CD4-positive, alpha-beta T cell treated with Interleukin-10 for 1 hour (primary cell): ENCODE results near the gene BCAP29.
A peak's percentile ranks its signal among the peaks of the same experiment; 100 is the strongest.

Experiments
- DNase-seq: peaks from one replicate; pipeline ENCODE4 v3.0.0-alpha.2; 2020

Gene BCAP29

GRCh38 chr7:107584716-107585115 is 4.7 kb downstream of the BCAP29 start:
- no peak for DNase-seq

- DNase-seq: no peak
Observed at GRCh38 chr7:107588529-107589130, 8.6 kb downstream of the BCAP29 start.

GRCh38 chr7:107591421-107591820 is 11.4 kb downstream of the BCAP29 start:
- DNase-seq: no peak

GRCh38 chr7:107592361-107593024 is 12.4 kb downstream of the BCAP29 start:
- no peak for DNase-seq

GRCh38 chr7:107593025-107593410 is 13.0 kb downstream of the BCAP29 start:
- DNase-seq: no peak

- DNase-seq: no peak
Observed at GRCh38 chr7:107594961-107595737, 15.1 kb downstream of the BCAP29 start.

GRCh38 chr7:107596881-107597581 is 17.0 kb downstream of the BCAP29 start:
- no peak for DNase-seq

GRCh38 chr7:107597582-107597916 is 17.5 kb downstream of the BCAP29 start:
- DNase-seq: no peak

GRCh38 chr7:107597953-107598352 is 17.9 kb downstream of the BCAP29 start:
- DNase-seq: no peak

GRCh38 chr7:107599262-107599661 is 19.2 kb downstream of the BCAP29 start:
- no peak for DNase-seq

- no peak for DNase-seq
Observed at GRCh38 chr7:107600816-107601215, 20.8 kb downstream of the BCAP29 start.

GRCh38 chr7:107605218-107605815 is 25.3 kb downstream of the BCAP29 start:
- no peak for DNase-seq

GRCh38 chr7:107606303-107606702 is 26.3 kb downstream of the BCAP29 start:
- DNase-seq: no peak

GRCh38 chr7:107609811-107610261 is 29.8 kb downstream of the BCAP29 start:
- no peak for DNase-seq

GRCh38 chr7:107610323-107610722 is 30.3 kb downstream of the BCAP29 start:
- no peak for DNase-seq

- no peak for DNase-seq
Observed at GRCh38 chr7:107613439-107613838, 33.4 kb downstream of the BCAP29 start.

- no peak for DNase-seq
Observed at GRCh38 chr7:107613948-107614347, 33.9 kb downstream of the BCAP29 start.

- DNase-seq: no peak
Observed at GRCh38 chr7:107614425-107614824, 34.4 kb downstream of the BCAP29 start.

GRCh38 chr7:107615910-107616680 is 36.0 kb downstream of the BCAP29 start:
- DNase-seq: no peak

GRCh38 chr7:107622429-107622828 is 42.4 kb downstream of the BCAP29 start:
- peak; percentile 3 for DNase-seq

GRCh38 chr7:107622894-107623293 is 42.8 kb downstream of the BCAP29 start:
- DNase-seq: no peak

GRCh38 chr7:107627002-107627401 is 47.0 kb downstream of the BCAP29 start:
- no peak for DNase-seq
